HCT116 (cell line): ENCODE measurements around the gene SHROOM3. TPM values are rescaled to one million over a fixed set of nuclear protein-coding genes. Genes with fewer than 3 reads are reported as not detected.

Source experiments
- ATAC-seq: fragments of 200-7000 bp; cut with Tn5 transposase; 2 replicates; pipeline ENCODE4 v1.9.1; 2020; ENCODE audit warnings: mild to moderate bottlenecking, moderate library complexity
- BruUV-seq: library from RNA; stranded (reverse); fragments of 400-500 nt; replicated peaks from 2 replicates; lab custom pipeline; 2021; lab: Mats Ljungman, UMichigan
- CTCF ChIA-PET: fragments of 300-600 bp; sonication (Branson Sonifier 250); formaldehyde crosslinking; loops from one replicate; lab custom pipeline; 2021; ENCODE audit warnings: antibody characterized with exemption; lab: Charles Lee
- POLR2A ChIA-PET: fragments of 300-600, 350-600 bp; sonication (Branson Sonifier 250); formaldehyde crosslinking; loops from one replicate; lab custom pipeline; 2021; ENCODE audit warnings: antibody characterized with exemption; lab: Charles Lee
- RAD21 ChIA-PET, 2 experiments: fragments of 300-600 bp; sonication (Branson Sonifier 250); formaldehyde crosslinking; loops; one replicate each; lab custom pipeline; 2023; ENCODE audit warnings: low total read pairs in 2 of 2; ENCODE audit not compliant: uncharacterized antibody in 2 of 2, unreplicated experiment in 2 of 2, low non-redundant PET in 1 of 2; lab: Charles Lee
- DNase-seq: peaks from one replicate; pipeline ENCODE4 v3.0.0-alpha.2; 2010; ENCODE audit warnings: low read depth, low spot score
- H2AFZ ChIP-seq: fragments of 200-600 bp; shearing (Covaris generic), sonication (generic); 2 replicates; pipeline ENCODE4 v1.6.1; 2017; ENCODE audit warnings: low read depth, mixed run types, mixed read lengths, antibody characterized with exemption, low read length; ENCODE audit not compliant: poor library complexity, severe bottlenecking
- H3K27ac ChIP-seq: 2 replicates; pipeline ENCODE4 v1.5.1; 2012; ENCODE audit warnings: low read depth, low read length
- H3K27me3 ChIP-seq: fragments of 200-600 bp; sonication (generic); 2 replicates; pipeline ENCODE4 v1.6.1; 2016; ENCODE audit warnings: mixed run types, low read length, mixed read lengths; ENCODE audit not compliant: insufficient read depth
- H3K36me3 ChIP-seq, 2 experiments: fragments of 200-500 bp in 1 of 2; fragments of 200-600 bp in 1 of 2; sonication (Bioruptor generic) in 1 of 2; sonication (generic) in 1 of 2; 2 replicates each; pipeline versions ENCODE4 v1.5.1 to v1.6.1; 2014 to 2016; ENCODE audit warnings: low read length in 2 of 2, inconsistent platforms in 1 of 2, mixed read lengths in 1 of 2, mixed run types in 1 of 2; ENCODE audit not compliant: insufficient read depth in 2 of 2, control insufficient read depth in 1 of 2
- H3K4me1 ChIP-seq, 2 experiments: fragments of 200-600 bp in 1 of 2; sonication (generic) in 1 of 2; 2 replicates each; pipeline versions ENCODE4 v1.5.1 to v1.6.1; 2012 to 2017; ENCODE audit warnings: low read length in 2 of 2, inconsistent platforms in 1 of 2, mild to moderate bottlenecking in 1 of 2, mixed read lengths in 1 of 2, mixed run types in 1 of 2, moderate library complexity in 1 of 2; ENCODE audit not compliant: insufficient read depth in 2 of 2, control insufficient read depth in 1 of 2
- H3K4me2 ChIP-seq: fragments of 200-600 bp; sonication (generic); 2 replicates; pipeline ENCODE4 v1.6.1; 2017; ENCODE audit warnings: mixed run types, low read length, mixed read lengths
- H3K4me3 ChIP-seq, 2 experiments: fragments of 200-600 bp in 1 of 2; sonication (generic) in 1 of 2; replicated peaks in 1 of 2; 2 replicates each; pipeline ENCODE4 v1.5.1; 2011 to 2016; ENCODE audit warnings: low read length in 2 of 2, control low read depth in 1 of 2, low read depth in 1 of 2, mild to moderate bottlenecking in 1 of 2, mixed read lengths in 1 of 2, mixed run types in 1 of 2
- H3K79me2 ChIP-seq: fragments of 200-600 bp; sonication (generic); 2 replicates; pipeline ENCODE4 v1.6.1; 2017; ENCODE audit warnings: mild to moderate bottlenecking, mixed run types, low read length, moderate library complexity, mixed read lengths; ENCODE audit not compliant: insufficient read depth
- H3K9ac ChIP-seq: fragments of 200-600 bp; sonication (generic); 2 replicates; pipeline ENCODE4 v1.6.1; 2016; ENCODE audit warnings: low read length, mixed read lengths
- H3K9me2 ChIP-seq: fragments of 200-600 bp; sonication (generic), shearing (Covaris generic); 2 replicates; pipeline ENCODE4 v1.6.1; 2017; ENCODE audit warnings: mixed run types, mild to moderate bottlenecking, moderate library complexity; ENCODE audit not compliant: insufficient read depth
- H3K9me3 ChIP-seq, 2 experiments: fragments of 200-500 bp in 1 of 2; fragments of 200-600 bp in 1 of 2; sonication (Bioruptor generic) in 1 of 2; sonication (generic) in 1 of 2; 2 replicates each; pipeline ENCODE4 v1.6.1; 2014 to 2017; ENCODE audit warnings: low read length in 2 of 2, mixed read lengths in 2 of 2, inconsistent platforms in 1 of 2, low read depth in 1 of 2, mild to moderate bottlenecking in 1 of 2, mixed run types in 1 of 2, moderate library complexity in 1 of 2; ENCODE audit not compliant: control insufficient read depth in 1 of 2, insufficient read depth in 1 of 2
- H4K20me1 ChIP-seq: fragments of 200-600 bp; sonication (generic), shearing (Covaris generic); 2 replicates; pipeline ENCODE4 v1.6.1; 2017; ENCODE audit warnings: mixed run types, mild to moderate bottlenecking, moderate library complexity; ENCODE audit not compliant: insufficient read depth
- CEBPB ChIP-seq: IDR thresholded peaks from 2 replicates; pipeline ENCODE4 v1.6.1; 2012; ENCODE audit warnings: low read depth
- EGR1 ChIP-seq: IDR thresholded peaks from 2 replicates; pipeline ENCODE4 v1.6.1; 2012; ENCODE audit warnings: low read depth
- EZH2 ChIP-seq: fragments of 200-600 bp; sonication (generic); IDR thresholded peaks from 2 replicates; pipeline ENCODE4 v1.6.1; 2017; ENCODE audit warnings: antibody characterized with exemption, mixed run types
- EZH2phosphoT487 ChIP-seq: fragments of 200-600 bp; IDR thresholded peaks from 2 replicates; pipeline ENCODE4 v1.6.1; 2018; ENCODE audit warnings: antibody characterized with exemption, borderline replicate concordance
- POLR2A ChIP-seq: IDR thresholded peaks from 2 replicates; pipeline ENCODE4 v1.7.0; 2011; ENCODE audit warnings: borderline replicate concordance; ENCODE audit not compliant: insufficient read depth, insufficient read length; ENCODE audit errors: extremely low read depth
- SP1 ChIP-seq: IDR thresholded peaks from 2 replicates; pipeline ENCODE4 v1.6.1; 2012; ENCODE audit warnings: low read depth
- SRF ChIP-seq: IDR thresholded peaks from 2 replicates; pipeline ENCODE4 v1.6.1; 2012; ENCODE audit warnings: low read depth
- ZNF274 ChIP-seq: fragments of 200-500 bp; sonication (Bioruptor generic); IDR thresholded peaks from 2 replicates; pipeline ENCODE4 v1.6.1; 2014; ENCODE audit warnings: mild to moderate bottlenecking, low read depth, low read length, inconsistent platforms
- intact Hi-C: fragments of 100-400 bp; cut with micrococcal nuclease; formaldehyde crosslinking; loops from 2 replicates; pipeline ENCODE4 v1.10.0; 2022
- total RNA-seq: library from RNA; stranded (reverse); gene quantifications from one replicate; pipeline ENCODE4 v1.2.1, GENCODE V29; 2021; ENCODE audit not compliant: unreplicated experiment
- TF ChIP-seq, protein P1 (sequence below): IDR thresholded peaks from 2 replicates; pipeline ENCODE4 v1.6.1; 2011; ENCODE audit warnings: mild to moderate bottlenecking, low read length, moderate library complexity; ENCODE audit not compliant: insufficient replicate concordance; ENCODE audit errors: extremely low read depth
- TF ChIP-seq, protein P2 (sequence below): IDR thresholded peaks from 2 replicates; pipeline ENCODE4 v1.6.1; 2012
- TF ChIP-seq, protein P3 (sequence below): IDR thresholded peaks from 2 replicates; pipeline ENCODE4 v1.6.1; 2012; ENCODE audit warnings: low read depth

SHROOM3 gene
- total RNA-seq, 1 experiment from 2014 or later, result 22.5 TPM

DNA sequence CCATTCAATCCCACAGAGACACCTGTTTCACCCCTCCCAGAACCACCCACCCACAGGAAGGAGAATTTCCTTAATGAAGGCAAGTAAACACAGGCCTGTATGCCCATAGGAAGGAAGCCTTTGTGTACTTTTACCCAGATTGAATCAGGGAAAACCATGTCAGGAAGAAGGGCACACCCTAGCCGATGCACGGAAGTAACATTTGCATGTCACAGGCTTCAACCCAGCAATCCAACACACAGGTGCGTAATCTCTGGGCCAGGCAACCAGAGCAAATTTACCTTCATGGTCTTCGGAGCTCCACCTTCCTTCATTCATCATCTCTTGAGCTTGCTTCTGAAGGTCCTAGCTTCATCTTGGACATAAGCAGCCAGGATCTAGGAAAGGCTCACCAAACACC lies 206.3 kb downstream of the SHROOM3 start (continued):
- TF ChIP-seq POLR2A (no peak), ZNF274 (no peak), EGR1 (no peak), EZH2phosphoT487 (no peak), CEBPB (no peak), SP1 (no peak), SRF (no peak)
- TF ChIP-seq, all 23 proteins: peak for 0

DNA sequence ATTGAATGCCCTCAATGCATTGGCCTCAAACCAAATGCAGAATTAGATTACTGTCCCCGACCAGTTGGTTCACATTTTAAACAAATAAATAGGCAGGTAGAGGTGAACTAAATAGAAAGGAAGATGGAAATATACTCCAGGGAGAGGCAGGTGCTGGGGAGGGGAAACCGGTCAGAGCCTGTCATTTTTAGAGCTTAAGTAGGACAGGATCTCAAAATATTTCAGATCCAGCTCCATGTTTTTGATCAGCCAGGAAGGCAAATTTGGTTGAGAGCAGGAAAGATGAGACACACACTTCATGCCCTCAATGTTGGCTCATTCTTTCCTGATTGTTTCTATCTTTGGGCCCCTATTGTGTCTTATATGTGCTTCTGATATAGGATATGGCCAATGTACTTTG lies 206.7 kb downstream of the SHROOM3 start:
- TF ChIP-seq, protein P1, sequence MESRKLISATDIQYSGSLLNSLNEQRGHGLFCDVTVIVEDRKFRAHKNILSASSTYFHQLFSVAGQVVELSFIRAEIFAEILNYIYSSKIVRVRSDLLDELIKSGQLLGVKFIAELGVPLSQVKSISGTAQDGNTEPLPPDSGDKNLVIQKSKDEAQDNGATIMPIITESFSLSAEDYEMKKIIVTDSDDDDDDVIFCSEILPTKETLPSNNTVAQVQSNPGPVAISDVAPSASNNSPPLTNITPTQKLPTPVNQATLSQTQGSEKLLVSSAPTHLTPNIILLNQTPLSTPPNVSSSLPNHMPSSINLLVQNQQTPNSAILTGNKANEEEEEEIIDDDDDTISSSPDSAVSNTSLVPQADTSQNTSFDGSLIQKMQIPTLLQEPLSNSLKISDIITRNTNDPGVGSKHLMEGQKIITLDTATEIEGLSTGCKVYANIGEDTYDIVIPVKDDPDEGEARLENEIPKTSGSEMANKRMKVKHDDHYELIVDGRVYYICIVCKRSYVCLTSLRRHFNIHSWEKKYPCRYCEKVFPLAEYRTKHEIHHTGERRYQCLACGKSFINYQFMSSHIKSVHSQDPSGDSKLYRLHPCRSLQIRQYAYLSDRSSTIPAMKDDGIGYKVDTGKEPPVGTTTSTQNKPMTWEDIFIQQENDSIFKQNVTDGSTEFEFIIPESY, result no peak
- no peak for TF ChIP-seq SRF
- TF ChIP-seq, protein P2, sequence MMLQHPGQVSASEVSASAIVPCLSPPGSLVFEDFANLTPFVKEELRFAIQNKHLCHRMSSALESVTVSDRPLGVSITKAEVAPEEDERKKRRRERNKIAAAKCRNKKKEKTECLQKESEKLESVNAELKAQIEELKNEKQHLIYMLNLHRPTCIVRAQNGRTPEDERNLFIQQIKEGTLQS, result no peak
- TF ChIP-seq, protein P3, sequence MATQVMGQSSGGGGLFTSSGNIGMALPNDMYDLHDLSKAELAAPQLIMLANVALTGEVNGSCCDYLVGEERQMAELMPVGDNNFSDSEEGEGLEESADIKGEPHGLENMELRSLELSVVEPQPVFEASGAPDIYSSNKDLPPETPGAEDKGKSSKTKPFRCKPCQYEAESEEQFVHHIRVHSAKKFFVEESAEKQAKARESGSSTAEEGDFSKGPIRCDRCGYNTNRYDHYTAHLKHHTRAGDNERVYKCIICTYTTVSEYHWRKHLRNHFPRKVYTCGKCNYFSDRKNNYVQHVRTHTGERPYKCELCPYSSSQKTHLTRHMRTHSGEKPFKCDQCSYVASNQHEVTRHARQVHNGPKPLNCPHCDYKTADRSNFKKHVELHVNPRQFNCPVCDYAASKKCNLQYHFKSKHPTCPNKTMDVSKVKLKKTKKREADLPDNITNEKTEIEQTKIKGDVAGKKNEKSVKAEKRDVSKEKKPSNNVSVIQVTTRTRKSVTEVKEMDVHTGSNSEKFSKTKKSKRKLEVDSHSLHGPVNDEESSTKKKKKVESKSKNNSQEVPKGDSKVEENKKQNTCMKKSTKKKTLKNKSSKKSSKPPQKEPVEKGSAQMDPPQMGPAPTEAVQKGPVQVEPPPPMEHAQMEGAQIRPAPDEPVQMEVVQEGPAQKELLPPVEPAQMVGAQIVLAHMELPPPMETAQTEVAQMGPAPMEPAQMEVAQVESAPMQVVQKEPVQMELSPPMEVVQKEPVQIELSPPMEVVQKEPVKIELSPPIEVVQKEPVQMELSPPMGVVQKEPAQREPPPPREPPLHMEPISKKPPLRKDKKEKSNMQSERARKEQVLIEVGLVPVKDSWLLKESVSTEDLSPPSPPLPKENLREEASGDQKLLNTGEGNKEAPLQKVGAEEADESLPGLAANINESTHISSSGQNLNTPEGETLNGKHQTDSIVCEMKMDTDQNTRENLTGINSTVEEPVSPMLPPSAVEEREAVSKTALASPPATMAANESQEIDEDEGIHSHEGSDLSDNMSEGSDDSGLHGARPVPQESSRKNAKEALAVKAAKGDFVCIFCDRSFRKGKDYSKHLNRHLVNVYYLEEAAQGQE, result no peak
- TF ChIP-seq EZH2, result no peak
- no peak for TF ChIP-seq EZH2phosphoT487
- Histone ChIP-seq H2AFZ (no peak overlapping the region), H3K27me3 (no peaks in the 10 kb centered on the region), H3K9me2 (no peaks in the 10 kb centered on the region), H3K27ac (no peak overlapping the region), H3K4me2 (no peak overlapping the region), H4K20me1 (no peaks in the 10 kb centered on the region), H3K9me3 (no peaks in the 10 kb centered on the region), H3K36me3 (no peaks in the 10 kb centered on the region), H3K4me3 (no peak overlapping the region), H3K9ac (no peak overlapping the region), H3K79me2 (no peaks in the 10 kb centered on the region), H3K4me1 (peaks cover 3 to 34% of the 10 kb centered on the region in 2 experiments; a peak in 2 of 4 replicates)
- ChIA-PET RAD21 (no interaction called here), POLR2A (no interaction called here), CTCF (no interaction called here)
- intact Hi-C loops, result no loop called here
- BruUV-seq, result no TSS peak
- DNase-seq (no peak), ATAC-seq (no peak)
